Kidney tubule cell (primary cell): ENCODE results near the gene WDR1.

Experiments used
- DNase-seq: peaks from one replicate; pipeline ENCODE4 v3.0.0-alpha.2; 2018; ENCODE audit warnings: low spot score

Gene WDR1

GRCh38 chr4:10097906-10098779 is 18.5 kb downstream of the WDR1 start:
- DNase-seq = no peak

- DNase-seq = no peak
These were observed 19.6 kb downstream of the WDR1 start for GRCh38 chr4:10096978-10097335.

GRCh38 chr4:10096201-10096977 is 20.2 kb downstream of the WDR1 start:
- peak; percentile 94 for DNase-seq

- DNase-seq = peak; percentile 44
These were observed 21.2 kb downstream of the WDR1 start for GRCh38 chr4:10095296-10095991.

GRCh38 chr4:10094841-10095240 is 21.8 kb downstream of the WDR1 start:
- no peak for DNase-seq

GRCh38 chr4:10093801-10094552 is 22.6 kb downstream of the WDR1 start:
- peak; percentile 25 for DNase-seq

GRCh38 chr4:10093271-10093621 is 23.4 kb downstream of the WDR1 start:
- no peak for DNase-seq

- no peak for DNase-seq
These were observed 23.9 kb downstream of the WDR1 start for GRCh38 chr4:10092481-10093270.

- no peak for DNase-seq
These were observed 24.9 kb downstream of the WDR1 start for GRCh38 chr4:10091531-10092181.

GRCh38 chr4:10090467-10091250 is 25.9 kb downstream of the WDR1 start:
- DNase-seq = no peak

- DNase-seq = peak; percentile 99
These were observed 27.3 kb downstream of the WDR1 start for GRCh38 chr4:10089346-10089745.

GRCh38 chr4:10088135-10089010 is 28.2 kb downstream of the WDR1 start:
- DNase-seq = no peak

- DNase-seq = no peak
These were observed 29.3 kb downstream of the WDR1 start for GRCh38 chr4:10087152-10087791.

GRCh38 chr4:10086506-10087120 is 30.0 kb downstream of the WDR1 start:
- DNase-seq = no peak

- DNase-seq = no peak
These were observed 30.6 kb downstream of the WDR1 start for GRCh38 chr4:10085828-10086505.

GRCh38 chr4:10085386-10085785 is 31.2 kb downstream of the WDR1 start:
- DNase-seq = no peak

- DNase-seq = no peak
These were observed 31.8 kb downstream of the WDR1 start for GRCh38 chr4:10084651-10085358.
